Epithelial cell of esophagus (primary cell): ENCODE results near the gene PKN3.

ENCODE experiments used
- DNase-seq: peaks from one replicate; pipeline ENCODE4 v3.0.0; 2010; ENCODE audit warnings: low read depth
- H3K4me3 ChIP-seq: 2 replicates; pipeline ENCODE4 v1.5.1; 2011; ENCODE audit warnings: mild to moderate bottlenecking, low read length, control low read depth
- CTCF ChIP-seq: IDR thresholded peaks from 2 replicates; pipeline ENCODE4 v1.5.1; 2011; ENCODE audit warnings: low read depth, mild to moderate bottlenecking, low read length, control low read depth, inconsistent platforms; ENCODE audit not compliant: insufficient read depth; ENCODE audit errors: missing control alignments

The PKN3 gene

GRCh38 chr9:128731691-128732090, 29.4 kb downstream of the PKN3 start:
- DNase-seq: no peak
- TF ChIP-seq CTCF: no peak
- H3K4me3 ChIP-seq: no peak overlapping the region

GRCh38 chr9:128732576-128732975, 30.3 kb downstream of the PKN3 start:
- DNase-seq: no peak
- H3K4me3 ChIP-seq: no peak overlapping the region
- no peak for TF ChIP-seq CTCF

- no peak overlapping the region for H3K4me3 ChIP-seq
- peak; percentile 81 for TF ChIP-seq CTCF
- DNase-seq: peak; percentile 85
These were observed 31.0 kb downstream of the PKN3 start for GRCh38 chr9:128733256-128733655.

- no peak for TF ChIP-seq CTCF
- H3K4me3 ChIP-seq: no peak overlapping the region
- DNase-seq: no peak
These were observed 33.1 kb downstream of the PKN3 start for GRCh38 chr9:128735373-128735772.

- TF ChIP-seq CTCF: no peak
- no peak overlapping the region for H3K4me3 ChIP-seq
- DNase-seq: no peak
These were observed 40.1 kb downstream of the PKN3 start for GRCh38 chr9:128742401-128742800.

GRCh38 chr9:128743421-128743820, 41.1 kb downstream of the PKN3 start:
- no peak for TF ChIP-seq CTCF
- no peak overlapping the region for H3K4me3 ChIP-seq
- DNase-seq: no peak

- no peak for DNase-seq
- TF ChIP-seq CTCF: no peak
These were observed 44.9 kb downstream of the PKN3 start for GRCh38 chr9:128747241-128747640.

More at GRCh38 chr9:128747241-128747640, 44.9 kb downstream of the PKN3 start:
- no peak overlapping the region for H3K4me3 ChIP-seq
